ENCODE results near the gene CISD3. TPM values are rescaled to one million over a fixed set of nuclear protein-coding genes. Genes with fewer than 3 reads are reported as not detected.

CISD3 gene
- total RNA-seq, 2 donors from 2014 or later, result 17.2 to 20.0 TPM

DNA sequence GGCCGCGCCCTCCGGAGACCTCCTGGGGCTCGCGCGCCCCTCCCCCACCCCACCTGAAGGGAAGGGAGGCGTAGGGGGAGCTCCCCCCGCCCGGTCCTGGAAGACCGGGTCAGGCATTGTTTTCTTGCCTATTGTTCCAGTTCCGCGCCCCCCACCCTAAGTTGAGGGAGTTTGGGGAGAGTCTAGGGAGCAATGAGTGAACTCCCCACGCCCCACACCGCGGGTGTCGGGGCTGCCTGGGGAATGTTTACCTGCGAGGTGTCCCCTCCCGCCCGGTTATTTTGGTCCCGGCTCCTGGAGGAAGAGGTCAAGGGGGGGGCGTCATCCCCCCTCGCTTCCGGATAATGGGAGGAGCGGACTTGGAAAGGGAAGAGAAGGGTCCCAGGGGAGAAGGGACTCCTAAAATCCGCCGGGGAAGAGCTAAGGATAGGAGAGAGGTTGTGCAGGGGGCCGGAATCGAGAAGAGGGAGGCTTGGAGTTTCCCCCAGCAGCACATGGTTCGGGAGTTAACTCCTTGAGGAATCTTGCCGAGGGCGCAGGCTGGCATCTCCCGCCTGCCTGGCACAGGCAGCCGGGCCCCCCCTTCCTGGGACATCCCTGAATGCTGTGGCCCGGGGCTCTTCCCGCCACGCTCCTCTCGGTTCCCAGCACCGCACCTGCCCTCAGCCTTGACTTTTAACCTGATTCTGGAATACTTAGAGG, 24.2 kb upstream of the CISD3 start:
- Histone ChIP-seq H3K27me3 (no peaks in the 10 kb centered on the region), H3K36me3 (peaks cover 20% of the 10 kb centered on the region), H3K4me3 (peak overlapping the region; percentile 71 to 93), H3K4me1 (peaks cover 0 to 59% of the 10 kb centered on the region in 2 donors), H3K27ac (peak overlapping the region; percentile 93 to 95), H3K9me3 (no peaks in the 10 kb centered on the region)
- TF ChIP-seq, protein P1, sequence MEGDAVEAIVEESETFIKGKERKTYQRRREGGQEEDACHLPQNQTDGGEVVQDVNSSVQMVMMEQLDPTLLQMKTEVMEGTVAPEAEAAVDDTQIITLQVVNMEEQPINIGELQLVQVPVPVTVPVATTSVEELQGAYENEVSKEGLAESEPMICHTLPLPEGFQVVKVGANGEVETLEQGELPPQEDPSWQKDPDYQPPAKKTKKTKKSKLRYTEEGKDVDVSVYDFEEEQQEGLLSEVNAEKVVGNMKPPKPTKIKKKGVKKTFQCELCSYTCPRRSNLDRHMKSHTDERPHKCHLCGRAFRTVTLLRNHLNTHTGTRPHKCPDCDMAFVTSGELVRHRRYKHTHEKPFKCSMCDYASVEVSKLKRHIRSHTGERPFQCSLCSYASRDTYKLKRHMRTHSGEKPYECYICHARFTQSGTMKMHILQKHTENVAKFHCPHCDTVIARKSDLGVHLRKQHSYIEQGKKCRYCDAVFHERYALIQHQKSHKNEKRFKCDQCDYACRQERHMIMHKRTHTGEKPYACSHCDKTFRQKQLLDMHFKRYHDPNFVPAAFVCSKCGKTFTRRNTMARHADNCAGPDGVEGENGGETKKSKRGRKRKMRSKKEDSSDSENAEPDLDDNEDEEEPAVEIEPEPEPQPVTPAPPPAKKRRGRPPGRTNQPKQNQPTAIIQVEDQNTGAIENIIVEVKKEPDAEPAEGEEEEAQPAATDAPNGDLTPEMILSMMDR (IDR thresholded peaks at IDR 0.05), result no peak
- peak; percentile 66 for DNase-seq (ENCODE audit: low spot score)

DNA sequence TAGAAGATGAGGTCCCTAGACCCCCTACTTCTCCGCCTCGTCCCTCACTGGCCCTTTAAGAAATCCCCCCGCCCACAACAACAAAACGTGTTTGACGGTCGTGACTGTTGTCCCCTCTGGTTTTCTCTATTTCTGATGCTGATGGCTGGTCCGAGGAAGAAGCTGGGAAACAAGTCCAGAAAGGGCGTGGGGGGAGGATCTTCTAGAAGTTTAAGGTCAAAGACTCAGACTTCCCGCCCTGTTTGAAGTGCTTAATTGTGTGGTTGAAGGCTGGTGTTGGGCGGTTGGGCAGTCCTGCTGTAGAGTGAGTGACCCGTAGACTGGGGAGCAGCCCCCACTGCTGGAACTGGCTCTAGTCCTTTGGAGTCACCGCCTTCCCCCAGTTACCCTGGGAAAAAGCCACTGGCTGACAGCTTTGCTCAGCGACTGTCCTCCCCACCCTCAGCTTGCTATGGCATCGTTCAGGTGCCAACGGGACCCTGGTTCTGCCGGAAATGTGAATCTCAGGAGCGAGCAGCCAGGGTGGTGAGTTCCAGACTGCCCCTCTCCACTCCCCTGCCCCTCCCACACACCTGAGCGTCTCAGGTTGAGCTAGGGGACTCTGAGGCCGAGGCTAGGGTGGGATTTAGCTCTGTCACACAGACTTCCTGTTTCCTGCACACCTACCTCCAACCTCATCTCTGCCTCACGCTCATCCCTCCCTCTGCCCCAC, 23.5 kb upstream of the CISD3 start:
- Histone ChIP-seq H3K4me1 (peaks cover 0 to 59% of the 10 kb centered on the region in 2 donors), H3K9me3 (no peaks in the 10 kb centered on the region), H3K36me3 (peaks cover 27% of the 10 kb centered on the region), H3K4me3 (peak overlapping the region; percentile 71 to 93), H3K27ac (peak overlapping the region; percentile 93 to 95), H3K27me3 (no peaks in the 10 kb centered on the region)
- TF ChIP-seq, protein P1 (IDR thresholded peaks at IDR 0.05), result no peak
- no peak for DNase-seq (ENCODE audit: low spot score)

DNA sequence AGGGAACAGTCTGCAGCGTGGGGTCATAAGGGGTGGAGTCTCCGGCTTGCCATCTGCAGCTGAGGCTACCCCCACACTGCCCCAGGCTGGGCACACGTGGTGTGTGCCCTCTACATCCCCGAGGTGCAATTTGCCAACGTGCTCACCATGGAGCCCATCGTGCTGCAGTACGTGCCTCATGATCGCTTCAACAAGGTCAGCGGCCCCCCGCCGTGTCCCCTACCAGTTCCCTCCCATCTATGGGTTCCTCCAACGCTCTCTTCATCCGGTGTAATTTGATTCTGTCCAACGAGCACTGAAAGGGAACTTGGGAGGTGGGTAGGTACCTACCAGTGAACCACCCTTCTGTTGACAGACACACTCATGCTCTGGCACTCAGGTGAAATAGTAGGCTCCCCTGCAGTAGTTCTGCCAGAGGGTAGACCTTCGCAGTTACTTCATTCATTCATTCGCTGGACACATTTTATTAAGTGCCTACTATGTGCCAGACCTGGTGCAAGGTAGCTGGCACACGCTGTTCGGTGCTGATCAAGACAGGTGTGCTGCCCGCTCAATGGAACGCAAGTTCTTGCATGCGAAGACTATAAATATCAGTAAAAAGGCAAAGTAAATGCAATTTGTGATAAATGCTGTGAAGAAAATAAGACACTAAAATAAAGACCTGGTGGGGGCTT, 22.3 kb upstream of the CISD3 start:
- DNase-seq (ENCODE audit: low spot score), result no peak
- Histone ChIP-seq H3K27ac (peak overlapping the region in 1 of 2 donors; percentile 93), H3K4me3 (no peak overlapping the region), H3K27me3 (no peaks in the 10 kb centered on the region), H3K36me3 (peaks cover 39% of the 10 kb centered on the region), H3K4me1 (peaks cover 0 to 65% of the 10 kb centered on the region in 2 donors), H3K9me3 (no peaks in the 10 kb centered on the region)
- TF ChIP-seq, protein P1 (IDR thresholded peaks at IDR 0.05), result no peak

DNA sequence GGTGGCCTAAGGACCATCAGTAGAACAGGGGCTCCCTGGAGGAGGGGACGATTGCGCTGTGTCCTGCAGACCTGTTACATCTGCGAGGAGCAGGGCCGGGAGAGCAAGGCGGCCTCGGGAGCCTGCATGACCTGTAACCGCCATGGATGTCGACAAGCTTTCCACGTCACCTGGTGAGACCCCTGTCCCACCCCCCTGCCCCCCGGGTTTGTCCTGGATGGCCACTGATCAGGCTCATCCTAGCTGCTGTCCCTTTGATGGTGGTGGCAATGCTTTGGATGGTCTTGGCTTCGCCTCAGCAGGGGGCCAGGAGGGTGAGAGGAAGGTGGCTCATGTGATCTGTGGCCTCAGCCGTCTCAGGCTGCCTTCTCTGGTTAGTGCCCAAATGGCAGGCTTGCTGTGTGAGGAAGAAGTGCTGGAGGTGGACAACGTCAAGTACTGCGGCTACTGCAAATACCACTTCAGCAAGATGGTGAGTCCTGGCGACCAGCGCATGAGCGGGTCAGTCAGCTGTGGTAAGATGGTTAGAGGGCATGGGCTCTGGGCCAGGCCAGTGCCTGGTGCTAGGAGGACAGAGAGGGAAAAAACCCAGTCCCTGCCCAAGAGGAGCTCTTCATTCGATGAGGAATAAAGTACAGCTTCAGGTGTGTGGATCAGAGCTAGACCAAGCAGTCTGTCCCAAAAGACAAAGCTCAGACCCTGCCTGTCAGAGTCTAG, 20.9 kb upstream of the CISD3 start:
- Histone ChIP-seq H3K9me3 (no peaks in the 10 kb centered on the region), H3K36me3 (peaks cover 53% of the 10 kb centered on the region), H3K4me1 (peaks cover 0 to 57% of the 10 kb centered on the region in 2 donors), H3K27me3 (no peaks in the 10 kb centered on the region), H3K4me3 (no peak overlapping the region), H3K27ac (peak overlapping the region in 1 of 2 donors; percentile 86)
- TF ChIP-seq, protein P1 (IDR thresholded peaks at IDR 0.05), result no peak
- DNase-seq (ENCODE audit: low spot score), result no peak

DNA sequence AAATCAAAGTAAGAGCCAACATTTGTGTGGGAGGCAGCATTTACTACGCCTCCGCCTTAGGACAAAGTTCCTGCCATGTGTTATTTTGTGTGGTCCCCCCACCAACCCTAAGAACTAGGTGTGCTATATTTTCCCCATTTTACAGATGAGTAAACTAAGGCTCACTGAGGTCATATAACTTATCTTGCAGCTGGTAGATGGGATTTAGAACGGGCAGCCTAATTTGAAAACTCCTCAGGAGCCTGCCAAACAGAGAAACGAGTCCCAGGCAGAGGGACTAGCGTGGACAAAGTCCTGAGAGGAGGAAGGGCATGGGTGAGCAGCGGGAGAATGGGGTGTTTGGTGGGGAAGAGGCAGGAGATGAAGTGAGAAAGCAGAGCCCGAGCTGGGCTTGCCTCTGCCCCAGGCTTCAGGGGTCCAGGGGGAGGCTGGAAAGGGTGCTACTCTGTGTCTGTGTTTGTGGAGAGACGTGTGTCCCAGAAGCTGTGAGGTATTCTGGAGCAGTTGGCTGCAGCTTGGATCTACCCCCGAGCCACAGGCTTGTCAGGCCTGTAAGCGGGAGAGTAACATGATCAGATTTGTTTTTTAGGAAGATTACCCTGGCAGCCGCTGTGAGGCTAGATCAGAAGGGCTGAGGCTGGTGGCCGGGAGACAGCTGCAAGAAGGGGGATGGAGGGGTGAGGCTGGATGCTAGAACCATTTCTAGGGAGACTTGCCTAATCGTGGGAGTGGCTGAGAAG, 20.1 kb upstream of the CISD3 start:
- Histone ChIP-seq H3K27me3 (no peaks in the 10 kb centered on the region), H3K36me3 (peaks cover 55% of the 10 kb centered on the region), H3K4me1 (peaks cover 0 to 57% of the 10 kb centered on the region in 2 donors), H3K27ac (peak overlapping the region in 1 of 2 donors; percentile 86), H3K4me3 (no peak overlapping the region), H3K9me3 (no peaks in the 10 kb centered on the region)
- DNase-seq (ENCODE audit: low spot score), result no peak
- TF ChIP-seq, protein P1 (IDR thresholded peaks at IDR 0.05), result no peak

All from right atrium auricular region (tissue), 2 donors.